GM10266 (cell line): Measurements from ENCODE around the gene PFKFB2.

Source experiments
- DNase-seq: peaks from one replicate; pipeline ENCODE4 v3.0.0; 2012; ENCODE audit errors: extremely low spot score
- CTCF ChIP-seq: IDR thresholded peaks from 2 replicates; pipeline ENCODE4 v1.5.1; 2012; ENCODE audit warnings: mild to moderate bottlenecking, low read depth; ENCODE audit not compliant: control insufficient read depth, insufficient read depth; ENCODE audit errors: missing control alignments

The PFKFB2 gene

GRCh38 chr1:207076181-207076955 is 23.3 kb downstream of the PFKFB2 start:
- DNase-seq = no peak
- TF ChIP-seq CTCF = no peak

- no peak for DNase-seq
- no peak for TF ChIP-seq CTCF
These were observed 23.9 kb downstream of the PFKFB2 start for GRCh38 chr1:207077012-207077411.

GRCh38 chr1:207077470-207078377 is 24.6 kb downstream of the PFKFB2 start:
- DNase-seq = peak; percentile 62
- peak; percentile 88 for TF ChIP-seq CTCF

GRCh38 chr1:207078578-207079132 is 25.6 kb downstream of the PFKFB2 start:
- no peak for TF ChIP-seq CTCF
- DNase-seq = no peak

GRCh38 chr1:207079706-207080241 is 26.7 kb downstream of the PFKFB2 start:
- TF ChIP-seq CTCF = no peak

GRCh38 chr1:207081088-207081487 is 28.0 kb downstream of the PFKFB2 start:
- DNase-seq = no peak
- no peak for TF ChIP-seq CTCF

More at GRCh38 chr1:207079706-207080241, 26.7 kb downstream of the PFKFB2 start:
- DNase-seq = no peak
